Colonic mucosa (tissue), 4 donors: ENCODE measurements around the gene NFKBIA. TPM values are rescaled to one million over a fixed set of nuclear protein-coding genes. Genes with fewer than 3 reads are reported as not detected.
"Not testable (repeated sequence)": the region's sequence is repeated elsewhere in the genome, so short reads cannot be mapped to it uniquely, and the experiment has no call there.

Experiments used
- DNase-seq: peaks from one replicate; pipeline ENCODE4 v3.0.0-alpha.2; 2020
- H3K27ac ChIP-seq: fragments of 200-600 bp; one replicate; pipeline ENCODE4 v1.8.0; 2021
- H3K27me3 ChIP-seq: fragments of 200-600 bp; one replicate; pipeline ENCODE4 v1.8.0; 2021
- H3K36me3 ChIP-seq: fragments of 200-600 bp; one replicate; pipeline ENCODE4 v1.8.0; 2021
- H3K4me1 ChIP-seq: fragments of 200-600 bp; one replicate; pipeline ENCODE4 v1.8.0; 2021; ENCODE audit warnings: mild to moderate bottlenecking
- H3K4me3 ChIP-seq: fragments of 200-600 bp; one replicate; pipeline ENCODE4 v1.8.0; 2021
- H3K9ac ChIP-seq, 2 donors: one replicate each; pipeline ENCODE4 v1.7.0; 2013; ENCODE audit warnings: control low read depth in 2 of 2, low read depth in 2 of 2, low read length in 2 of 2
- H3K9me3 ChIP-seq: fragments of 200-600 bp; one replicate; pipeline ENCODE4 v1.8.0; 2021
- intact Hi-C: fragments of 100-400 bp; cut with DNase I; formaldehyde crosslinking; loops from one replicate; pipeline ENCODE4 v1.14.1; 2022
- total RNA-seq, 2 donors: library from RNA; stranded (reverse); fragmentation: NEBNext Ultra II Directional in 1 of 2; extraction: Animal tissue kit (Norgen Biotek cat#: 25700) in 1 of 2; gene quantifications; one replicate each; pipeline ENCODE4 v1.2.1, GENCODE V29; 2021
- TF ChIP-seq, protein P1 (sequence below): fragments of 200-600 bp; IDR thresholded peaks from one replicate; pipeline ENCODE4 v1.8.0; 2022; ENCODE audit warnings: antibody characterized with exemption, mild to moderate bottlenecking
- donor health status: healthy.
- donor health status: DM: no; HTN: no; CAD: no.
- donor health status: DM: no; HTN: no; CAD: no.

Gene NFKBIA
- total RNA-seq, 2 donors from 2014 or later = 78.2 to 125 TPM

DNA sequence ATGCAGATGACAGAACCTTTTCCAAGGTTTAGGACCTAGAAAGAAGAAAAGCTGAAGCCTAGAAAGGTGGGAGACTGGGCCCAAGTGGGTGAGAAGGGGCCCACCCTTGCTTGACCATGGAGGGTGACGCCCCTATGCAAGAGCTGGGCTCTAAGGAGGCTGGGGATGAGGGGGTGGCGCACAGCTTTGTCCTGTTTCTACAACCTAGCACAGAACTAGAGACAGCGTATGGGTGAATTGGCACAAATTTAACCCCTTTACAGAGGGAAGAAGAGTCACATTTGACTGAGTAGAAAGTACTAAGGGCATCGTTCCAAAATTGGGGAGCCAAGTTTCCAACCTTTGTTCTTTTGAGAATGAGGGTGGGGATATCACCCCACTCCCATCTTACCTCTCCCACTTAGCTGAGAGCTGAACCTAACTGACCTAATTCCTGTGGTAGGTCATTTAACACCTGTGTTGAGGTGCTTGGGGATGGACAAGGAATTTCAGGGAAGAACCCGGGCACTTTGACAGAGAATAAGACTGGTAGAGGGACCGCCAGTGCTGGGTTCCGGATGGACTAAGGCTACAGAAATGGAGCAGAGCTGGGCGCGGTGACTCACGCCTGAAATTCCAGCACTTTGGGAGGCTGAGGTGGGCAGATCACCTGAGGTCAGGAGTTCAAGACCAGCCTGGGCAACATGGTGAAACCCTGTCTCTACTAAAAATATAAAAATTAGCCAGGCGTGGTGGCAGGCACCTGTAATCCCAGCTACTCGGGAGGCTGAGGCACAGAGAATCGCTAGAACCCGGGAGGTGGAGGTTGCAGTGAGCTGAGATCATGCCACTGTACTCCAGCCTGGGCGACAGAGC lies 5.2 kb downstream of the NFKBIA start:
- Histone ChIP-seq H3K36me3 (peaks cover 23% of the 10 kb centered on the region), H3K4me3 (no peak overlapping the region), H3K9ac (no peak overlapping the region), H3K4me1 (peaks cover 5% of the 10 kb centered on the region), H3K9me3 (no peaks in the 10 kb centered on the region), H3K27me3 (no peaks in the 10 kb centered on the region), H3K27ac (peak overlapping the region; percentile 71)
- intact Hi-C loops = no loop called here
- TF ChIP-seq, protein P1, sequence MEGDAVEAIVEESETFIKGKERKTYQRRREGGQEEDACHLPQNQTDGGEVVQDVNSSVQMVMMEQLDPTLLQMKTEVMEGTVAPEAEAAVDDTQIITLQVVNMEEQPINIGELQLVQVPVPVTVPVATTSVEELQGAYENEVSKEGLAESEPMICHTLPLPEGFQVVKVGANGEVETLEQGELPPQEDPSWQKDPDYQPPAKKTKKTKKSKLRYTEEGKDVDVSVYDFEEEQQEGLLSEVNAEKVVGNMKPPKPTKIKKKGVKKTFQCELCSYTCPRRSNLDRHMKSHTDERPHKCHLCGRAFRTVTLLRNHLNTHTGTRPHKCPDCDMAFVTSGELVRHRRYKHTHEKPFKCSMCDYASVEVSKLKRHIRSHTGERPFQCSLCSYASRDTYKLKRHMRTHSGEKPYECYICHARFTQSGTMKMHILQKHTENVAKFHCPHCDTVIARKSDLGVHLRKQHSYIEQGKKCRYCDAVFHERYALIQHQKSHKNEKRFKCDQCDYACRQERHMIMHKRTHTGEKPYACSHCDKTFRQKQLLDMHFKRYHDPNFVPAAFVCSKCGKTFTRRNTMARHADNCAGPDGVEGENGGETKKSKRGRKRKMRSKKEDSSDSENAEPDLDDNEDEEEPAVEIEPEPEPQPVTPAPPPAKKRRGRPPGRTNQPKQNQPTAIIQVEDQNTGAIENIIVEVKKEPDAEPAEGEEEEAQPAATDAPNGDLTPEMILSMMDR = no peak
- DNase-seq = no peak

DNA sequence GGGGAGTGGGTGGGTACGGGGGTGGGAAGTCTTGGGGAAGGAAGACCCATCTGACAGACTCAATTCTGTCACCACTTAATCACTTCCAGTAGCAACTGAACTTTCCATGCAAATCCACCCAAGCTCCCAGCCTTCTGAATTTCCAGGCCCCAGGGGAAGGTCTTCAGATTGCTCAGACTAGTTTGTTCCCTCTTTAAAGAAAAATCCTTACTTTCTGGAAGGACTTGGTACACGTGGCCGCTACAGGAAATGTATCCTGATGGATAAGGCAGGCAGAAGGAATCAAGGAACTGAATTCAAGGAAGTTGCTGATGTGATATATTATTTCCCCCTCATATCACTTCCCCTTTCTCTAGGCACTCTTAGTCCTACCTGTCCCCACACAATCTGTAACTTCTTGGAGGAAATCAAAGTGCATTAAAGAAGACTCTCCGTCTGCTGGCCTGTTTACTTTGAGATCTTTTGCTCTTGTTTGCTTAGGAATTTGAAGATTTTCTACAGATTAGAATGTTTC lies 6.4 kb downstream of the NFKBIA start:
- Histone ChIP-seq H3K9ac (peak overlapping the region in 1 of 2 donors; percentile 43), H3K4me1 (peaks cover 5% of the 10 kb centered on the region), H3K9me3 (no peaks in the 10 kb centered on the region), H3K36me3 (peaks cover 20% of the 10 kb centered on the region), H3K4me3 (no peak overlapping the region), H3K27me3 (no peaks in the 10 kb centered on the region), H3K27ac (peak overlapping the region; percentile 71)
- DNase-seq = no peak
- TF ChIP-seq, protein P1 = no peak
- intact Hi-C loops = no loop called here

GRCh38 chr14:35396610-35397009 lies 7.9 kb downstream of the NFKBIA start:
- H3K4me1 ChIP-seq, intact Hi-C loops, H3K4me3 ChIP-seq, H3K9me3 ChIP-seq, H3K9ac ChIP-seq, DNase-seq, H3K27me3 ChIP-seq, H3K36me3 ChIP-seq: not testable (repeated sequence)
- peak overlapping the region; percentile 71 for H3K27ac ChIP-seq

DNA sequence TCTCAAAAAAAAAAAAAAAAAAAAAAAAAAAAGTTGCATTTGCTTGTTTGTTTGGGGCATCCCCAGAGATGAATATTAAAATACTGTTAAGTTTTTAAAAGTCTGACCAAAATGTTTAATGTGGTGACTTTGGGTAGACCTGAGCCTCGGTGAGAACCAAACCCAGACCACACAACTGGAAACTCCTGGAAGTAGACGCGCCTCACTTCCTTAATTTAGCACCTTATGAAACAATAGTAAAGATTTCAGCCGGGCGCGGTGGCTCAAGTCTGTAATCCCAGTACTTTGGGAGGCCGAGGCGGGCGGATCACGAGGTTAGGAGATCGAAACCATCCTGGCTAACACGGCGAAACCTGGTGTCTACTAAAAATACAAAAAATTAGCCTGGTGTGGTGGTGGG lies 9.3 kb downstream of the NFKBIA start:
- intact Hi-C loops = no loop called here
- Histone ChIP-seq H3K36me3 (no peaks in the 10 kb centered on the region), H3K27me3 (no peaks in the 10 kb centered on the region), H3K9ac (no peak overlapping the region), H3K4me1 (no peaks in the 10 kb centered on the region), H3K9me3 (no peaks in the 10 kb centered on the region), H3K4me3 (no peak overlapping the region), H3K27ac (no peak overlapping the region)
- TF ChIP-seq, protein P1 = no peak
- no peak for DNase-seq

DNA sequence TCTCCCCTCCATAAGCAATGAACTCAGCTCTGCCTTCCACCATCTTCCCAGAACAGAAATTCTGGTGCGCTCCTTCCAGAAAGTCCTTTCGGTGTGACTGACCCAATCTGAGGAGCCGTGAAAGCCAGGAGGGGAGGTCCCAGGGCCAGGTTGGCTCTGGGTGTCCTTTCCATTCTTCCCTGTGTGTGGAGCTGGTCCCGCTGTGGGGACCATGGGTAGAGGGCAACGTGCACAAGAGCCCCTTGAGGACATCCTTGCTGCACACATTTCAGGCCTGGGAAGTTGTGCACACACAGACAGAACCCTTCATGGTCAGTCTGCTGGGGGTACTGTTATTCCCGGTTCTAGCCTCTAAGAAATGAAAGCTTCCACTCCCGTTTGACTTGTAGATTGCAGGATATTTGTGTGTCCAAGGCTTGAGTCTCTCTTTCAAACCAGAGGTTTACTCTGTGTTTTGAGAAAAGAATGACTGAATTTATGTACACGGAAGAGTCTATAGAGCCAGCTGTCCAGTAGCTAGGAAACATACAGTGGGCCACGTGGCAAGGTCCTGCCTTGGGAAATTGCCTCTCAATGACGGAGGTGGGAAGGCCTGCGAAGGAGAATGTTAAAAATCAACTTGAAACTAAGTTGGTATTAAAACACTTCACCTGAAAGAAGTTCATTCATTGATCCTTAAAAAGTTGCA lies 10.1 kb downstream of the NFKBIA start:
- intact Hi-C loops = no loop called here
- no peak for DNase-seq
- TF ChIP-seq, protein P1 = no peak
- no peak overlapping the region for H3K27ac ChIP-seq
- no peaks in the 10 kb centered on the region for H3K9me3 ChIP-seq
- H3K9ac ChIP-seq = no peak overlapping the region
- H3K4me1 ChIP-seq = no peaks in the 10 kb centered on the region
- no peak overlapping the region for H3K4me3 ChIP-seq
- H3K27me3 ChIP-seq = no peaks in the 10 kb centered on the region
- no peaks in the 10 kb centered on the region for H3K36me3 ChIP-seq

DNA sequence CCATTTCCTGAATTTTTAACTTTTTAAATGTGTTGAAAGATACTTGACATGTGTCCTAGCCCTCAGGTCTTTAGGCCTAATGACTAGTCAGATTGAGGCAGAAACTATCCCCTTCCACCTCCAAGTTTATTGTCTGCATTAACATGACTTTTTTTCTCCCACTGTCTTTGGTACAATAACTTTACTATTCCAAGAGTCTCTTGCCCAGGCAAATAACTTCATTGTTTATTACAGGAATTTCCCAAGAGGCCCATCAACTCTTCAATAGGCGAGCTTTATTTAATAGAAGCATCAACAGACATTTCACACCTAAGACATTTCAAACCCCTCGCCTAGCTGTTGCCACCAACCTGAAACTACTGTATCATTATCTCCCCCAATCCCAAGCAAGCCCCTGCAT lies 10.7 kb downstream of the NFKBIA start:
- Histone ChIP-seq H3K36me3 (no peaks in the 10 kb centered on the region), H3K4me1 (no peaks in the 10 kb centered on the region), H3K27me3 (no peaks in the 10 kb centered on the region), H3K27ac (no peak overlapping the region), H3K4me3 (no peak overlapping the region), H3K9me3 (no peaks in the 10 kb centered on the region), H3K9ac (no peak overlapping the region)
- TF ChIP-seq, protein P1 = no peak
- DNase-seq = no peak
- intact Hi-C loops = no loop called here
